ENCODE results near the gene CAMKMT. TPM values are rescaled to one million over a fixed set of nuclear protein-coding genes. Genes with fewer than 3 reads are reported as not detected.

CAMKMT gene
- total RNA-seq, 1 experiment from 2014 or later, result 17.4 TPM

DNA sequence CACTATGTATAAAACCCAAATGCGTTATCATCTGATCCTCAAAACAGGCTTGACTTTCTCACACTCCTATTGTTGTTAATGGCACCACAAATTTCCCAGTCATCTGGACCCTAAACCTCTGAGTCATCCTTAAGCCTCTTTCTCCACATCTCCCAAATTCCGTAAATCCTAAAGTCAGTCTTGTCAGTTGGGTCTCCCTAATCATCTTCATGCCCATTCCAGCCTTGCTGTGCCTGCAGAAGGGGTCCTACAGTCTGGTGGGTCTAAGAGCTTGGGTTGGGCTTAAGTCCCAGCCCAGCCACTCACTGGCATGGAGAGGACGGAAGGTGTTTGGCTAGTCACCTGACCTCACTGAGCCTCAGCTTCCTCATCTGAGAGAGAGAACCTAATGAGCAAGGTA, 314.6 kb downstream of the CAMKMT start:
- no peaks in the 10 kb centered on the region for H3K9me3 ChIP-seq (ENCODE audit: control insufficient read depth, low read depth, low read length)
- no peak overlapping the region for H3K18ac ChIP-seq (ENCODE audit: insufficient read length, low read depth, low read length)
- no peak overlapping the region for H3K23ac ChIP-seq (ENCODE audit: insufficient read length, low read depth, low read length)
- DNase-seq, result no peak
- no peak overlapping the region for H3K9ac ChIP-seq (ENCODE audit: extremely low read depth, insufficient read length, low read length)
- H3K79me1 ChIP-seq (ENCODE audit: insufficient read depth, low read depth, low read length, poor library complexity, severe bottlenecking), result no peaks in the 10 kb centered on the region
- no peak overlapping the region for H4K8ac ChIP-seq (replicated peaks; ENCODE audit: insufficient read length, low read depth, low read length)
- no peak overlapping the region for H2AFZ ChIP-seq (ENCODE audit: low read length)
- no peak overlapping the region for H3K4ac ChIP-seq (ENCODE audit: low read depth, low read length)
- no CpG with 5 or more reads among the region's 3 CpGs for WGBS (ENCODE audit: extremely low coverage, insufficient read length, low lambda C conversion rate)
- TF ChIP-seq, protein P1, sequence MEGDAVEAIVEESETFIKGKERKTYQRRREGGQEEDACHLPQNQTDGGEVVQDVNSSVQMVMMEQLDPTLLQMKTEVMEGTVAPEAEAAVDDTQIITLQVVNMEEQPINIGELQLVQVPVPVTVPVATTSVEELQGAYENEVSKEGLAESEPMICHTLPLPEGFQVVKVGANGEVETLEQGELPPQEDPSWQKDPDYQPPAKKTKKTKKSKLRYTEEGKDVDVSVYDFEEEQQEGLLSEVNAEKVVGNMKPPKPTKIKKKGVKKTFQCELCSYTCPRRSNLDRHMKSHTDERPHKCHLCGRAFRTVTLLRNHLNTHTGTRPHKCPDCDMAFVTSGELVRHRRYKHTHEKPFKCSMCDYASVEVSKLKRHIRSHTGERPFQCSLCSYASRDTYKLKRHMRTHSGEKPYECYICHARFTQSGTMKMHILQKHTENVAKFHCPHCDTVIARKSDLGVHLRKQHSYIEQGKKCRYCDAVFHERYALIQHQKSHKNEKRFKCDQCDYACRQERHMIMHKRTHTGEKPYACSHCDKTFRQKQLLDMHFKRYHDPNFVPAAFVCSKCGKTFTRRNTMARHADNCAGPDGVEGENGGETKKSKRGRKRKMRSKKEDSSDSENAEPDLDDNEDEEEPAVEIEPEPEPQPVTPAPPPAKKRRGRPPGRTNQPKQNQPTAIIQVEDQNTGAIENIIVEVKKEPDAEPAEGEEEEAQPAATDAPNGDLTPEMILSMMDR (conservative IDR thresholded peaks at IDR 0.05), result no peak
- H4K91ac ChIP-seq (ENCODE audit: insufficient read length, low read depth, low read length), result no peak overlapping the region
- H3K27me3 Mint-ChIP-seq (ENCODE audit: low read depth), result no peaks in the 10 kb centered on the region
- no peaks in the 10 kb centered on the region for H3K23me2 ChIP-seq (ENCODE audit: insufficient read length, low read depth, low read length, poor library complexity, severe bottlenecking)
- H2BK12ac ChIP-seq (ENCODE audit: insufficient read length, low read depth, low read length), result no peak overlapping the region
- no peak overlapping the region for H3K4me2 ChIP-seq (ENCODE audit: insufficient read depth, insufficient read length, low read length)
- no peak overlapping the region for H3K56ac ChIP-seq (ENCODE audit: insufficient read length, low read depth, low read length)
- H3K27ac ChIP-seq (ENCODE audit: insufficient read length, low read depth, low read length), result no peak overlapping the region
- H3T11ph ChIP-seq (ENCODE audit: low read length), result no peak overlapping the region
- H3K14ac ChIP-seq (ENCODE audit: insufficient read depth, low read length), result no peak overlapping the region
- no peak overlapping the region for H2BK120ac ChIP-seq (ENCODE audit: low read depth, low read length, poor library complexity, severe bottlenecking)
- H3K4me1 Mint-ChIP-seq, result peaks cover 23 to 27% of the 10 kb centered on the region in 2 experiments
- no peaks in the 10 kb centered on the region for H3K79me2 ChIP-seq (ENCODE audit: insufficient read depth, low read length)
- H3K27me3 ChIP-seq (ENCODE audit: insufficient read depth, low read length), result no peaks in the 10 kb centered on the region
- no peak overlapping the region for H2BK15ac ChIP-seq (ENCODE audit: low read depth, low read length)
- H3K9me3 Mint-ChIP-seq, result no peaks in the 10 kb centered on the region
- peaks cover 5% of the 10 kb centered on the region; the same call in 1 of the 2 replicates for H3K4me1 ChIP-seq (ENCODE audit: insufficient read depth, low read length)
- no peaks in the 10 kb centered on the region for H4K20me1 ChIP-seq (ENCODE audit: control insufficient read depth, insufficient read depth, insufficient read length)
- no peak overlapping the region for H3K27ac Mint-ChIP-seq
- H2BK20ac ChIP-seq (ENCODE audit: low read depth, low read length, poor library complexity, severe bottlenecking), result no peak overlapping the region
- H2BK5ac ChIP-seq (ENCODE audit: insufficient read length, low read length), result no peak overlapping the region
- H3K36me3 Mint-ChIP-seq (ENCODE audit: insufficient read depth in 1 of 3, low read depth in 3 of 3), result no peaks in the 10 kb centered on the region
- H4K5ac ChIP-seq (ENCODE audit: insufficient read length, low read depth, low read length), result no peak overlapping the region
- H3K4me3 Mint-ChIP-seq, result no peak overlapping the region
- H2AK5ac ChIP-seq (ENCODE audit: insufficient read length, low read length), result no peak overlapping the region

Measured in H9 (cell line).